HG03575 (cell line): Measurements from ENCODE around the gene RNLS.
"Not testable (repeated sequence)": the region's sequence is repeated elsewhere in the genome, so short reads cannot be mapped to it uniquely, and the experiment has no call there.

Source experiments
- ATAC-seq: cut with Tn5 transposase; IDR thresholded peaks from one replicate; pipeline ENCODE4 v1.9.1; 2021; ENCODE audit not compliant: unreplicated experiment, insufficient number of reproducible peaks, low FRiP score; ENCODE audit errors: extremely low read depth

RNLS gene

DNA sequence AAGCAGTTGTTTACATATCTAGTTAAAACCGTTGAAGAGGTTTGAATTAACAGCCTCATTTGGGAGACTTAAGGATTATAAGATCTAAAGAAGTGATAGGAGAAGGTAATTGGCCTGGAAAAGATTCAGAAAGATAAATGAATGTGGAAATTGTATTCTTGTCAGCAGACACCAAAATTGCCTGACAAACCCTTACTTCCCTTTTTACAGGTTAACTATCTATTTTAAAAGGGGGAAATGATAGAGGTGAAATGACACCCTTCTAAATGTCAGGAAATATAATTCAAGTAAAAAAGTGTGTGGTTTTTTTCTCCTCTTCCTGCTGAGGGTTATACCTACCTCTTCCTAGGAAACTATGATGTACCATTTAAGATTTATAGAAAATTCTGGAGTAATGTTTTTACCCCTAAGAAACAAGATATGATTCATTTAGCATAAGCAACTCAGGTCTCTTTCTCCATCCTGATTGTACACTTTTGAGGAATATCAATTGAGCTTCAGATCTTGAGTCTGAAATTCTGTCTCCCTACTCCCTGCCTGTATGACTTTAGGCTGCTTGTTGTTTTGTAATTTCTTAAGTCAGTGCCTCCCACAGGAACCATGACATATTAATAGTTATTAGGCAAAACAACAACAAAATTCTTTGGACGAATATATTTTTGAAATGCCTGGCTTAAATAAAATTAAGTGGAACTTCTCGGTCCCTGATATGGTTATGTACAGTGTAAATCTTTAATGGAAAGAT lies 250.4 kb downstream of the RNLS start:
- no peak for ATAC-seq

DNA sequence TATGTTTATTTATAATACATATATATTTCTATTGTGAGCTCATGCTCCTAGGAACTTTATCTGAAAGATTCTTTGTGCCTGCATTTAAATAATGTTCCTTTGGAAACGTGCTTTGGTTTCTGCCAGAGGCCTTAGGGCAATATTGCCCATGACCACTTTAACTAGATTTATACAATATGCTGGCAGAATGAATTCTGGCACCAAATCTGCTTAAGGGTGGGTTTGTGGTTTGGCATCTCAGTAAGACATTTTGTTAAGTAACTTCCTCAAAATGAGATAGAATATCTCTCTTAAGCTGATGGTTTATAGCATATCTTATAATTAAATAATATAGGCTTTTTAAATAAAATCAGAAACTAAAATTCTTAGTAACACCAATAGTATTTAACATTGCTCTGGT lies 252.9 kb downstream of the RNLS start:
- ATAC-seq: no peak

GRCh38 chr10:88322324-88323063 lies 260.6 kb downstream of the RNLS start:
- no peak for ATAC-seq

- no peak for ATAC-seq
Observed at GRCh38 chr10:88319960-88320517, 263.1 kb downstream of the RNLS start.

DNA sequence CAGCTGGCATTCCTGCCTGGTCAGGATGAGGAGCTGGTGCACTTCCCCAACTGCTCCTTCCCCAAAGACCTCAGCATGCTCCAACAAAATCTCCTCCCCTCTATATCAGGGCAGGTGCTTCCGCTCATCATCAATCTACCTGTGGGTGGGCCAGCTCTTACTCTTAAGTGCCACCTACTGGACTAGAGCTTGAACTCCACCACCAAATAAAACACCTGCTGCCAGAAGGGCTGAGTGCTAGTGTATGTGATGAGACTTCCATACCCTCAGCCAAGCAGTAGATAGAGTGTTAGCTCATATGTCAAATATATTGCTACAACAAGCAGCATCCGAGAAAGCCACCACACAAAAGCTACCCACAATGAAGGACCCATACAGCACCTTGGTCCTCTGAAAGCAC lies 264.3 kb downstream of the RNLS start:
- ATAC-seq: no peak

GRCh38 chr10:88317099-88317498 lies 266.0 kb downstream of the RNLS start:
- no peak for ATAC-seq

GRCh38 chr10:88316292-88316861 lies 266.7 kb downstream of the RNLS start:
- ATAC-seq: no peak

- ATAC-seq: no peak
Observed at GRCh38 chr10:88315755-88316154, 267.4 kb downstream of the RNLS start.

- no peak for ATAC-seq
Observed at GRCh38 chr10:88314362-88314761, 268.8 kb downstream of the RNLS start.

GRCh38 chr10:88313878-88314277 lies 269.2 kb downstream of the RNLS start:
- no peak for ATAC-seq

DNA sequence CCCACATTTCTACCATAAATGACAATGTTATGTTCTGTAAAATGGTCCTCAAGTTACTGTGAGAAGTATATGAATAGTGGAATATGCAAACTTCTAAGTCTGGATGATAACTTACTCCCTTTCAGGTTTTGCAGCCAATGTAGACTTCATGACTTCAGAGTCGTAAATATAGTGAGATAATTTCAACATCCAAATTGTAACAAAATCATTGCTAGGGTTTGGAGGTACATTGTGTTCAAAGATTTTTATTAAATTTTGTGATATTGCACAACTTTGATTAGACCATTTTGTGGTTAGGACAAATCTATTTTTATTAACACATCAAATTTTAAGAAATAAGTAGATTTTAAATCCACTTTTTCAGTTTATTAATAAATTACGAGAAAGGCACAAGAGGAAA lies 270.3 kb downstream of the RNLS start:
- ATAC-seq: no peak

GRCh38 chr10:88311264-88311663 lies 271.9 kb downstream of the RNLS start:
- no peak for ATAC-seq

- ATAC-seq: no peak
Observed at GRCh38 chr10:88309365-88309764, 273.8 kb downstream of the RNLS start.

DNA sequence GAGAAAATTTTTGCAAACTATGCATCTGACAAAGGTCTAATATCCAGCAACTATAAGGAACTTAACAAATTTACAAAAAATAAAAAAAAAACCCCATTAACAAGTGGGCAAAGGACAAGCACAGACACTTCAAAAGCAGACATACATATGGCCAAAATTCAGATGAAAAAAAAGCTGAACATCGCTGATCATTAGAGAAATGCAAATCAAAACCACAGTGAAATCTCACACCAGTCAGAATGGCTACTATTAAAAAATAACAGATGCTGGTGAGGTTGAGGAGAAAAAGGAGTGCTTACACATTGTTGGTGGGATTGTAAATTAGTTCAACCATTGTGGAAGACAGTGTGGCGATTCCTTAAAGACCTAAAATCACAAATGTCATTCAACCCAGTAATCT lies 274.8 kb downstream of the RNLS start:
- ATAC-seq: not testable (repeated sequence)

GRCh38 chr10:88299787-88300186 lies 283.3 kb downstream of the RNLS start:
- no peak for ATAC-seq

DNA sequence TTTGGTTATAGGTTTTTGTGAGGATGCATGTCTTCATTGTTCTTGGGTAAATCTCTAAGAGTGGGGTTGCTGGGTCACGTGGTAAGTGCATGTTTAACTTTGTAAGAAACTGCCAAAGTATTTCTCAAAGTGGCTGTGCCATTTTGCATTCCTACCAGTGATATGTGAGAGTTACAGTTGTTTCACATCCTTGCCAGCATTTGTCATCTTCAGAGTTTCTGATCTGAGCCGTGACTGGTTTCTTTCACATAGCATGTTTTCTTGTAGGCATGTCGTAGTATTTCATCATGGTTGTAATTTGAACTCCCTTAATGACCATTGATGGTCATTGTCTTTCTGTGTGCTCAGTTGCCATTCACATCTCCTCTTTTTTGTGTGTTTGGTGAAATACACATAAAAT lies 286.0 kb downstream of the RNLS start:
- ATAC-seq: no peak

GRCh38 chr10:88293651-88294230 lies 289.4 kb downstream of the RNLS start:
- ATAC-seq: no peak

- ATAC-seq: no peak
Observed at GRCh38 chr10:88293073-88293472, 290.0 kb downstream of the RNLS start.

- no peak for ATAC-seq
Observed at GRCh38 chr10:88292185-88292514, 291.0 kb downstream of the RNLS start.
